Cardiac muscle cell (in vitro differentiated cells and primary cell): Measurements from ENCODE around the gene SLC25A12. TPM values are rescaled to one million over a fixed set of nuclear protein-coding genes. Genes with fewer than 3 reads are reported as not detected.

Source experiments
- DNase-seq, 2 donors: peaks; one replicate each; pipeline versions ENCODE4 v3.0.0 to v3.0.0-alpha.2; 2010 to 2017; ENCODE audit warnings: low read depth in 1 of 2, low spot score in 1 of 2
- H3K27ac ChIP-seq: fragments of 200-600 bp; sonication (generic); 2 replicates; pipeline ENCODE4 v1.5.1; 2016
- H3K27me3 ChIP-seq: fragments of 200-600 bp; sonication (generic); 2 replicates; pipeline ENCODE4 v1.6.0; 2016; ENCODE audit warnings: control low read depth
- H3K36me3 ChIP-seq: fragments of 200-600 bp; sonication (generic); 2 replicates; pipeline ENCODE4 v1.5.1; 2016; ENCODE audit warnings: control low read depth
- H3K4me1 ChIP-seq: fragments of 200-600 bp; sonication (generic); 2 replicates; pipeline ENCODE4 v1.8.1; 2017; ENCODE audit warnings: low read depth, mild to moderate bottlenecking, mixed run types
- H3K4me3 ChIP-seq: fragments of 200-600 bp; sonication (generic); 2 replicates; pipeline ENCODE4 v1.5.1; 2016; ENCODE audit warnings: mild to moderate bottlenecking
- H3K9me3 ChIP-seq: fragments of 200-600 bp; sonication (generic); 2 replicates; pipeline ENCODE4 v1.5.1; 2017; ENCODE audit warnings: low read depth, mild to moderate bottlenecking, control low read depth
- polyA plus RNA-seq: library from polyadenylated mRNA; unstranded; fragments of >200 nt; fragmentation: Nextera tagmentation; extraction: Ambion mirVana; gene quantifications from 2 replicates; pipeline ENCODE4 v1.2.1, GENCODE V29; 2016
- total RNA-seq: library from RNA; depleted of rRNA; stranded (reverse); fragments of >200 nt; gene quantifications from 2 replicates; pipeline ENCODE4 v1.2.3, GENCODE V29; 2016
- TF ChIP-seq, protein P1 (sequence below): IDR thresholded peaks from 2 replicates; pipeline ENCODE4 v1.5.1; 2012; ENCODE audit warnings: low read depth, mild to moderate bottlenecking, low read length

Gene SLC25A12, protein sequence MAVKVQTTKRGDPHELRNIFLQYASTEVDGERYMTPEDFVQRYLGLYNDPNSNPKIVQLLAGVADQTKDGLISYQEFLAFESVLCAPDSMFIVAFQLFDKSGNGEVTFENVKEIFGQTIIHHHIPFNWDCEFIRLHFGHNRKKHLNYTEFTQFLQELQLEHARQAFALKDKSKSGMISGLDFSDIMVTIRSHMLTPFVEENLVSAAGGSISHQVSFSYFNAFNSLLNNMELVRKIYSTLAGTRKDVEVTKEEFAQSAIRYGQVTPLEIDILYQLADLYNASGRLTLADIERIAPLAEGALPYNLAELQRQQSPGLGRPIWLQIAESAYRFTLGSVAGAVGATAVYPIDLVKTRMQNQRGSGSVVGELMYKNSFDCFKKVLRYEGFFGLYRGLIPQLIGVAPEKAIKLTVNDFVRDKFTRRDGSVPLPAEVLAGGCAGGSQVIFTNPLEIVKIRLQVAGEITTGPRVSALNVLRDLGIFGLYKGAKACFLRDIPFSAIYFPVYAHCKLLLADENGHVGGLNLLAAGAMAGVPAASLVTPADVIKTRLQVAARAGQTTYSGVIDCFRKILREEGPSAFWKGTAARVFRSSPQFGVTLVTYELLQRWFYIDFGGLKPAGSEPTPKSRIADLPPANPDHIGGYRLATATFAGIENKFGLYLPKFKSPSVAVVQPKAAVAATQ
- total RNA-seq: 25.5 and 37.2 TPM in 2 replicates
- polyA plus RNA-seq: 31.4 and 53.3 TPM in 2 replicates

GRCh38 chr2:171893824-171894611 lies at the start of gene SLC25A12:
Gene SLC25A12, minus strand, starts transcription at chr2:171894244. Its CDS starts 30 bp downstream, at chr2:171894214.
- H3K27ac ChIP-seq: peak within 1 kb of the TSS; percentile 46
- DNase-seq: peak; percentile 88 to 95
- H3K4me3 ChIP-seq: peak within 1 kb of the TSS; percentile 71
- no peaks in the 10 kb centered on the region for H3K27me3 ChIP-seq
- peaks cover 5% of the 10 kb centered on the region for H3K36me3 ChIP-seq
- H3K9me3 ChIP-seq: no peaks in the 10 kb centered on the region
- TF ChIP-seq, protein P1, sequence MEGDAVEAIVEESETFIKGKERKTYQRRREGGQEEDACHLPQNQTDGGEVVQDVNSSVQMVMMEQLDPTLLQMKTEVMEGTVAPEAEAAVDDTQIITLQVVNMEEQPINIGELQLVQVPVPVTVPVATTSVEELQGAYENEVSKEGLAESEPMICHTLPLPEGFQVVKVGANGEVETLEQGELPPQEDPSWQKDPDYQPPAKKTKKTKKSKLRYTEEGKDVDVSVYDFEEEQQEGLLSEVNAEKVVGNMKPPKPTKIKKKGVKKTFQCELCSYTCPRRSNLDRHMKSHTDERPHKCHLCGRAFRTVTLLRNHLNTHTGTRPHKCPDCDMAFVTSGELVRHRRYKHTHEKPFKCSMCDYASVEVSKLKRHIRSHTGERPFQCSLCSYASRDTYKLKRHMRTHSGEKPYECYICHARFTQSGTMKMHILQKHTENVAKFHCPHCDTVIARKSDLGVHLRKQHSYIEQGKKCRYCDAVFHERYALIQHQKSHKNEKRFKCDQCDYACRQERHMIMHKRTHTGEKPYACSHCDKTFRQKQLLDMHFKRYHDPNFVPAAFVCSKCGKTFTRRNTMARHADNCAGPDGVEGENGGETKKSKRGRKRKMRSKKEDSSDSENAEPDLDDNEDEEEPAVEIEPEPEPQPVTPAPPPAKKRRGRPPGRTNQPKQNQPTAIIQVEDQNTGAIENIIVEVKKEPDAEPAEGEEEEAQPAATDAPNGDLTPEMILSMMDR: no peak
- peaks cover 6% of the 10 kb centered on the region for H3K4me1 ChIP-seq

DNA sequence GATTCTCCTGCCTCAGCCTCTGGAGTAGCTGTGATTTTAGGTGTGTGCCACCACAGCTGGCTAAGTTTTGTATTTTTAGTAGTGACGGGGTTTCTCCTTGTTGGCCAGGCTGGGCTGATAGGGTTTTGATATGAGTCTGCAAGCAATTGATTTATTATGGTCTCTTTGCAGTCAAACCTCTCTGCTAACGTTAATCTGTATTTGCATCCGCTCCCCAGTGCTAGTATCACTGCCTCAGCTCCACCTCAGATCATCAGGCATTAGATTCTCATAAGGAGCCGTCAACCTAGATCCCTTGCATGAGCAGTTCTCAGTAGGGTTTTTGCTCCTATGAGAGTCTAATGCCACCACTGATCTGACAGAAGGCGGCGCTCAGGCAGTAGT lies 47.3 kb upstream of the SLC25A12 start:
- no peaks in the 10 kb centered on the region for H3K36me3 ChIP-seq
- H3K4me1 ChIP-seq: no peaks in the 10 kb centered on the region
- no peaks in the 10 kb centered on the region for H3K27me3 ChIP-seq
- H3K9me3 ChIP-seq: no peaks in the 10 kb centered on the region
- H3K27ac ChIP-seq: no peak overlapping the region
- DNase-seq: no peak
- TF ChIP-seq, protein P1: no peak
- no peak overlapping the region for H3K4me3 ChIP-seq

DNA sequence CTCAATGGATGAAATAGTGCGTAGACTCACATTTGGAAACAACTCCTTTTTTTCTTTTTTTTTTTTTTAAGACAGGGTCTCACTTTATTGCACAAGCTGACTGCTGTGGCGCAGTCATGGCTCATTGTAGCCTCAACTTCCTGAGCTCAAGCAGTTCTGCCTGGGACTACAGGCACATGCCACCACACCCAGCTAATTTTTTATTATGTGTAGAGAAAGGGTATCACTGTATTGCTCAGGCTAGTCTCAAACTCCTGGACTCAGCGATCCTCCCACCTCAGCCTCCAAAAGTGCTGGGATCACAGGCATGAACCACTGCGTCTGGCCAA lies 45.7 kb upstream of the SLC25A12 start:
- no peaks in the 10 kb centered on the region for H3K36me3 ChIP-seq
- H3K27ac ChIP-seq: peak overlapping the region; percentile 38
- H3K9me3 ChIP-seq: no peaks in the 10 kb centered on the region
- TF ChIP-seq, protein P1: no peak
- H3K27me3 ChIP-seq: no peaks in the 10 kb centered on the region
- peaks cover 3% of the 10 kb centered on the region for H3K4me1 ChIP-seq
- H3K4me3 ChIP-seq: no peak overlapping the region
- DNase-seq: no peak

DNA sequence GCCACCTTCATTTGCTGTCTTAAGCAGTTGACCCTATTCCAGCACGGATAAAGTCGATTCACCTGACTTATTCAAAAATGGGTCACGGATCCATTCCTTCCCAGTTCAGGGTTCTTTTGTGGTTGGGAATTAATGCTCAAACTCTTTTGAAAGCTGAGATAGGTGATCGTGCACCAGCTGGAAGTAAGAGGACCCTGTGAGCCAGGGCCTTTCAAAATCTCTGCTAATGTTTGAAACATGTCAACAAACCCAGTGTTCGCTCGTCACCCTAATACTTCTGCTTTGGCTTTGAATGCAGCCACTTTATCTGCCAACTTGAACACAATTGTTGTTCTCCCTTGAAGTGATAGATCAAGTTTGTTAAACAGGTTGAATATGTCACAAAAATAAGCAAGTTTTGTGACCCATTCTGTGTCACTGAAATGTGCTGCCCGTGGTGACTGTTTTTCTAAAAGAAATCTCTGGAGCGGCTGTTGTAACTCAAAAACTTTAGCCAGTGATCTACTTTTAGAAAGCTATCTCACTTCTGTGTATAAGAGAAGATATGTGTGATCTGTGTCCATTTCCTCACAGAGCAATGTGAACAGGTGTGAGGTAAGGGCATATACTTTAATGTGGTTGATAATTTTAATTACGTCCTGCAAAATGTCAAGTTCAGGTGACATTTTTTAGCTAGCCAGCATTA lies 45.2 kb upstream of the SLC25A12 start:
- TF ChIP-seq, protein P1: no peak
- peaks cover 3% of the 10 kb centered on the region for H3K4me1 ChIP-seq
- DNase-seq: no peak
- no peaks in the 10 kb centered on the region for H3K27me3 ChIP-seq
- no peaks in the 10 kb centered on the region for H3K9me3 ChIP-seq
- H3K36me3 ChIP-seq: no peaks in the 10 kb centered on the region
- peak overlapping the region; percentile 38 for H3K27ac ChIP-seq
- no peak overlapping the region for H3K4me3 ChIP-seq

GRCh38 chr2:171930385-171930784 lies 36.3 kb upstream of the SLC25A12 start:
- H3K36me3 ChIP-seq: no peaks in the 10 kb centered on the region

More at GRCh38 chr2:171930385-171930784, 36.3 kb upstream of the SLC25A12 start:
- H3K9me3 ChIP-seq: no peaks in the 10 kb centered on the region
- H3K4me1 ChIP-seq: no peaks in the 10 kb centered on the region
- no peak overlapping the region for H3K4me3 ChIP-seq
- TF ChIP-seq, protein P1: no peak
- no peak overlapping the region for H3K27ac ChIP-seq
- no peaks in the 10 kb centered on the region for H3K27me3 ChIP-seq
- no peak for DNase-seq
